Astrocyte (in vitro differentiated cells and primary cell): ENCODE data around the gene COL23A1.

Experiments used
- CTCF ChIP-seq: IDR thresholded peaks from 2 replicates; pipeline ENCODE4 v1.5.1; 2011; ENCODE audit warnings: low read depth, mild to moderate bottlenecking, inconsistent platforms, low read length, moderate library complexity; ENCODE audit not compliant: insufficient read depth
- EZH2 ChIP-seq: IDR thresholded peaks from 2 replicates; pipeline ENCODE4 v1.6.1; 2012; ENCODE audit warnings: mild to moderate bottlenecking, low read length, inconsistent platforms; ENCODE audit not compliant: insufficient read depth

GRCh38 chr5:178450121-178451028 is 139.8 kb downstream of the COL23A1 start:
- TF ChIP-seq CTCF, result no peak
- no peak for TF ChIP-seq EZH2
